ENCODE measurements around the gene B4GALNT4. TPM values are rescaled to one million over a fixed set of nuclear protein-coding genes. Genes with fewer than 3 reads are reported as not detected.

Gene B4GALNT4
- total RNA-seq, 2 donors from 2014 or later = 0.39 TPM; not detected in 1

GRCh38 chr11:370070-370941, 1.0 kb downstream of the B4GALNT4 start:
- DNase-seq (ENCODE audit: low spot score) = no peak
- no peaks in the 10 kb centered on the region for H3K9me3 ChIP-seq
- H3K4me1 ChIP-seq = peaks cover 0 to 10% of the 10 kb centered on the region in 2 donors
- H3K36me3 ChIP-seq = no peaks in the 10 kb centered on the region
- H3K27ac ChIP-seq = no peak overlapping the region
- H3K4me3 ChIP-seq = no peak overlapping the region
- peaks cover 0 to 17% of the 10 kb centered on the region in 2 donors for H3K27me3 ChIP-seq
- no peak for TF ChIP-seq CTCF (IDR thresholded peaks at IDR 0.05)

GRCh38 chr11:371051-371450, 1.8 kb downstream of the B4GALNT4 start:
- no peak for TF ChIP-seq CTCF (IDR thresholded peaks at IDR 0.05)
- H3K9me3 ChIP-seq = no peaks in the 10 kb centered on the region
- H3K27me3 ChIP-seq = peaks cover 0 to 17% of the 10 kb centered on the region in 2 donors
- no peak for DNase-seq (ENCODE audit: low spot score)
- no peaks in the 10 kb centered on the region for H3K36me3 ChIP-seq
- peaks cover 0 to 10% of the 10 kb centered on the region in 2 donors for H3K4me1 ChIP-seq
- no peak overlapping the region for H3K4me3 ChIP-seq
- H3K27ac ChIP-seq = no peak overlapping the region

GRCh38 chr11:371716-372590, 2.7 kb downstream of the B4GALNT4 start:
- no peaks in the 10 kb centered on the region for H3K36me3 ChIP-seq
- no peak for TF ChIP-seq CTCF (IDR thresholded peaks at IDR 0.05)

GRCh38 chr11:372809-373715, 3.8 kb downstream of the B4GALNT4 start:
- no peak for TF ChIP-seq CTCF (IDR thresholded peaks at IDR 0.05)
- Histone ChIP-seq H3K4me3 (no peak overlapping the region), H3K36me3 (no peaks in the 10 kb centered on the region), H3K9me3 (no peaks in the 10 kb centered on the region), H3K27me3 (peaks cover 0 to 10% of the 10 kb centered on the region in 2 donors), H3K27ac (no peak overlapping the region), H3K4me1 (peaks cover 0 to 10% of the 10 kb centered on the region in 2 donors)
- DNase-seq (ENCODE audit: low spot score) = no peak

More at GRCh38 chr11:371716-372590, 2.7 kb downstream of the B4GALNT4 start:
- Histone ChIP-seq H3K27ac (no peak overlapping the region), H3K4me1 (peaks cover 0 to 10% of the 10 kb centered on the region in 2 donors), H3K27me3 (peaks cover 0 to 17% of the 10 kb centered on the region in 2 donors), H3K4me3 (no peak overlapping the region), H3K9me3 (no peaks in the 10 kb centered on the region)
- no peak for DNase-seq (ENCODE audit: low spot score)
